Measurements from ENCODE around the gene ACAP2. TPM values are rescaled to one million over a fixed set of nuclear protein-coding genes. Genes with fewer than 3 reads are reported as not detected.

Gene ACAP2
- total and polyA plus RNA-seq, 2 donors from 2014 or later: 4.6 to 50.1 TPM

DNA sequence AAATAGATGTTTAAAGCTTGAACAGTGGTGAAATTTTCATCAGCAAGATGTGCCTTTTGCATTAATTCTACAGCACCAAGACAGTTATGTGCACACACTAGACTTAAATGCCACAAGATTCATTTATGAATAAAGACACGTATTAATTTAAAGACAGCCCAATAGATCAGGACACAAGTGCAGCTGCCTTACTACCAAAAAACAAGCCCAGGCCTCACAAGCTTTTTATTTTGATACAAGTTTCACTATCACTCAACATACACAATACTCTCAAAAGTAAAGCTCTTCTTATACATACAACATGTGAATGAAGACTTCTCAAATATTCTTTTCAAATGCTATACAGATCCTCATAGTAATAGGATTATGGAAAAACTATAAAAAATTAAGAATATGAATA, 2.4 kb downstream of the ACAP2 start:
- intact Hi-C loops (cut with DNase I): no loop called here
- Histone ChIP-seq H3K4me3 (ENCODE audit: low read length in 3 of 3) (no peak overlapping the region), H3K9me3 (ENCODE audit: control insufficient read depth in 2 of 3, insufficient read depth in 1 of 3, low read length in 3 of 3) (no peaks in the 10 kb centered on the region), H3K36me3 (ENCODE audit: control insufficient read depth in 2 of 3, insufficient read depth in 3 of 3, low read length in 3 of 3) (no peaks in the 10 kb centered on the region), H3K4me1 (ENCODE audit: control insufficient read depth in 2 of 3, insufficient read depth in 2 of 3, low read depth in 1 of 3, low read length in 3 of 3) (peaks cover 5 to 15% (median 6%) of the 10 kb centered on the region in 3 donors), H3K27ac (ENCODE audit: low read depth in 2 of 2, low read length in 2 of 2) (no peak overlapping the region), H3K27me3 (ENCODE audit: control insufficient read depth, insufficient read depth, low read length) (no peaks in the 10 kb centered on the region), H3K9ac (ENCODE audit: low read length in 3 of 3) (no peak overlapping the region)
- DNase-seq (no peak), FAIRE-seq (no peak)
- TF ChIP-seq, protein P1, sequence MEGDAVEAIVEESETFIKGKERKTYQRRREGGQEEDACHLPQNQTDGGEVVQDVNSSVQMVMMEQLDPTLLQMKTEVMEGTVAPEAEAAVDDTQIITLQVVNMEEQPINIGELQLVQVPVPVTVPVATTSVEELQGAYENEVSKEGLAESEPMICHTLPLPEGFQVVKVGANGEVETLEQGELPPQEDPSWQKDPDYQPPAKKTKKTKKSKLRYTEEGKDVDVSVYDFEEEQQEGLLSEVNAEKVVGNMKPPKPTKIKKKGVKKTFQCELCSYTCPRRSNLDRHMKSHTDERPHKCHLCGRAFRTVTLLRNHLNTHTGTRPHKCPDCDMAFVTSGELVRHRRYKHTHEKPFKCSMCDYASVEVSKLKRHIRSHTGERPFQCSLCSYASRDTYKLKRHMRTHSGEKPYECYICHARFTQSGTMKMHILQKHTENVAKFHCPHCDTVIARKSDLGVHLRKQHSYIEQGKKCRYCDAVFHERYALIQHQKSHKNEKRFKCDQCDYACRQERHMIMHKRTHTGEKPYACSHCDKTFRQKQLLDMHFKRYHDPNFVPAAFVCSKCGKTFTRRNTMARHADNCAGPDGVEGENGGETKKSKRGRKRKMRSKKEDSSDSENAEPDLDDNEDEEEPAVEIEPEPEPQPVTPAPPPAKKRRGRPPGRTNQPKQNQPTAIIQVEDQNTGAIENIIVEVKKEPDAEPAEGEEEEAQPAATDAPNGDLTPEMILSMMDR (IDR thresholded peaks at IDR 0.05; ENCODE audit: borderline replicate concordance, extremely low read depth, insufficient read depth): no peak

DNA sequence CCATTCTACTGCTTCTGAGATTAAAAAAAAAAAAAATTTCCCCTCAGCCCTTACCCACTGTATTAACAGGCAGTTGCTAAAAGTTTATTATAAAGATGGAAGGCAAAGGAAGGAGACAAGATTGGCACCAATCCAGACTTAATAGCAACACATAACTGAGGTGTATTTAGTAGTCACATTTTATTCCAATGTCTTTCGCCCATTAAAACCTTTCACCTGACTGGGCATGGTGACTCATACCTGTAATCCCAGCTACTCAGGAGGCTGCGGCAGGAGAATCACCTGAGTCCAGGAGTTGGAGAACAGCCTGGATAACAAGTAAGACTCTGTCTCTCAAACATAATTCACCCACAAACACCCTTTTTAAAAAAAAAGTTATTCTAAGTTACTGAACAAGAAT, 4.4 kb downstream of the ACAP2 start:
- TF ChIP-seq, protein P1 (IDR thresholded peaks at IDR 0.05; ENCODE audit: borderline replicate concordance, extremely low read depth, insufficient read depth): no peak
- H3K27me3 ChIP-seq (ENCODE audit: control insufficient read depth, insufficient read depth, low read length): no peaks in the 10 kb centered on the region
- intact Hi-C loops (cut with DNase I): no loop called here
- H3K4me3 ChIP-seq (ENCODE audit: low read length in 3 of 3): no peak overlapping the region
- H3K4me1 ChIP-seq (ENCODE audit: control insufficient read depth in 2 of 3, insufficient read depth in 2 of 3, low read depth in 1 of 3, low read length in 3 of 3): peaks cover under 1 to 9% (median 4%) of the 10 kb centered on the region in 3 donors
- DNase-seq (no peak), FAIRE-seq (no peak)
- H3K9ac ChIP-seq (ENCODE audit: low read length in 3 of 3): no peak overlapping the region
- H3K27ac ChIP-seq (ENCODE audit: low read depth in 2 of 2, low read length in 2 of 2): no peak overlapping the region
- H3K9me3 ChIP-seq (ENCODE audit: control insufficient read depth in 2 of 3, insufficient read depth in 1 of 3, low read length in 3 of 3): no peaks in the 10 kb centered on the region
- no peaks in the 10 kb centered on the region for H3K36me3 ChIP-seq (ENCODE audit: control insufficient read depth in 2 of 3, insufficient read depth in 3 of 3, low read length in 3 of 3)

DNA sequence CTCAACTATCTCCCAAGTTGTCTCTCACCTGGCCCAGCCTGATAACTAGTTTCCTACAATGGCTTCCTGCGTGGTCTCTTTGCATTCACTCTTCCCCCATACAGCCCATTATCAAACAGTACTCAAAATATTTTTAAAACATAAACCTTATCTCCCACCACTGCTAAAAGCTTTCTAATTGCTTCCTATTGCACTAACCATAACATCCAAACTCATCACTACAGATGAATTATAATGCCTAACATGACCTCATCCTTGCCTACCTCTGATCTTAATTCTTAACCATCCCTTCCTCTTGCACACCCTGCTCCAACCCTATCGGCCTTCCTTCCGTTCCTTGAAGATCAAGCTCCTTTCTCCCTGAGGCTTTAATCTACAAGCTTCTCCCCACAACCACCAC, 17.0 kb downstream of the ACAP2 start:
- H3K4me1 ChIP-seq (ENCODE audit: control insufficient read depth in 2 of 3, insufficient read depth in 2 of 3, low read depth in 1 of 3, low read length in 3 of 3): no peaks in the 10 kb centered on the region
- intact Hi-C loops (cut with DNase I): no loop called here
- H3K36me3 ChIP-seq (ENCODE audit: control insufficient read depth in 2 of 3, insufficient read depth in 3 of 3, low read length in 3 of 3): no peaks in the 10 kb centered on the region
- DNase-seq (no peak), FAIRE-seq (no peak)
- H3K9ac ChIP-seq (ENCODE audit: low read length in 3 of 3): no peak overlapping the region
- H3K4me3 ChIP-seq (ENCODE audit: low read length in 3 of 3): no peak overlapping the region
- H3K27ac ChIP-seq (ENCODE audit: low read depth in 2 of 2, low read length in 2 of 2): no peak overlapping the region
- TF ChIP-seq, protein P1 (IDR thresholded peaks at IDR 0.05; ENCODE audit: borderline replicate concordance, extremely low read depth, insufficient read depth): no peak
- H3K27me3 ChIP-seq (ENCODE audit: control insufficient read depth, insufficient read depth, low read length): no peaks in the 10 kb centered on the region
- no peaks in the 10 kb centered on the region for H3K9me3 ChIP-seq (ENCODE audit: control insufficient read depth in 2 of 3, insufficient read depth in 1 of 3, low read length in 3 of 3)

DNA sequence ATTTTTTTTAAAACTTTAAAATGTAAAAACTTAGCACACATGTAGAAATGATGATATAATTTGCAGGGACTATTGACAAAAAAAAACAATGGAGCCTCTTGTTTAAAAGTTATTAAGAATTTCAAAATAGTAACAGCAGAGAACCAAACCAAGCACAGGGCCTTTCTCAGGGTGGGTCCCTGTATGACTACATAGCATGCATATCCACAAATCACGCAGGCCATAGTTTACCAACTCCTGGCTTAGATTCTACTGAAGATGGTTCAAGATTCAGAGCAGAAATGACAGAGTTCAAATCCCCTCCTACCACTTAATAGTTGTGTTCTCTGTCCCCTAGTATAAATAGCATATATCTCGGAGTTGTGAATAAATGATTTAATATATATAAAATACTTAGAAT, 19.0 kb downstream of the ACAP2 start:
- TF ChIP-seq, protein P1 (IDR thresholded peaks at IDR 0.05; ENCODE audit: borderline replicate concordance, extremely low read depth, insufficient read depth): no peak
- no peaks in the 10 kb centered on the region for H3K9me3 ChIP-seq (ENCODE audit: control insufficient read depth in 2 of 3, insufficient read depth in 1 of 3, low read length in 3 of 3)
- no peak overlapping the region for H3K27ac ChIP-seq (ENCODE audit: low read depth in 2 of 2, low read length in 2 of 2)
- H3K27me3 ChIP-seq (ENCODE audit: control insufficient read depth, insufficient read depth, low read length): no peaks in the 10 kb centered on the region
- no peak for FAIRE-seq
- DNase-seq: no peak
- H3K4me3 ChIP-seq (ENCODE audit: low read length in 3 of 3): no peak overlapping the region
- H3K4me1 ChIP-seq (ENCODE audit: control insufficient read depth in 2 of 3, insufficient read depth in 2 of 3, low read depth in 1 of 3, low read length in 3 of 3): no peaks in the 10 kb centered on the region
- H3K9ac ChIP-seq (ENCODE audit: low read length in 3 of 3): no peak overlapping the region
- intact Hi-C loops (cut with DNase I): no loop called here
- no peaks in the 10 kb centered on the region for H3K36me3 ChIP-seq (ENCODE audit: control insufficient read depth in 2 of 3, insufficient read depth in 3 of 3, low read length in 3 of 3)
